Glutamatergic neuron (in vitro differentiated cells): Measurements from ENCODE around the gene PIGN. TPM values are rescaled to one million over a fixed set of nuclear protein-coding genes. Genes with fewer than 3 reads are reported as not detected.

Source experiments
- DNase-seq: peaks from one replicate; pipeline ENCODE4 v3.0.0; 2022
- H3K27ac Mint-ChIP-seq: one replicate; pipeline ENCODE4 v1.8.0; 2020; ENCODE audit warnings: mild to moderate bottlenecking, mixed read lengths, inconsistent platforms; ENCODE audit not compliant: unreplicated experiment
- H3K27me3 Mint-ChIP-seq: one replicate; pipeline ENCODE4 v1.8.0; 2020; ENCODE audit warnings: mild to moderate bottlenecking, moderate library complexity, mixed read lengths, inconsistent platforms; ENCODE audit not compliant: unreplicated experiment
- H3K36me3 Mint-ChIP-seq: one replicate; pipeline ENCODE4 v1.8.0; 2020; ENCODE audit warnings: mild to moderate bottlenecking, mixed read lengths, inconsistent platforms; ENCODE audit not compliant: unreplicated experiment
- H3K4me1 Mint-ChIP-seq: one replicate; pipeline ENCODE4 v1.8.0; 2020; ENCODE audit warnings: mild to moderate bottlenecking, low read depth, mixed read lengths, inconsistent platforms; ENCODE audit not compliant: unreplicated experiment
- H3K4me3 Mint-ChIP-seq: one replicate; pipeline ENCODE4 v1.8.0; 2020; ENCODE audit warnings: mild to moderate bottlenecking, mixed read lengths, inconsistent platforms; ENCODE audit not compliant: unreplicated experiment
- H3K9me3 Mint-ChIP-seq: one replicate; pipeline ENCODE4 v1.8.0; 2020; ENCODE audit warnings: mild to moderate bottlenecking, moderate library complexity, mixed read lengths, inconsistent platforms; ENCODE audit not compliant: unreplicated experiment
- CTCF ChIP-seq: fragments of 200-600 bp; sonication (generic); IDR thresholded peaks from one replicate; pipeline ENCODE4 v1.5.0; 2021; ENCODE audit not compliant: partially characterized antibody, unreplicated experiment
- total RNA-seq: library from RNA; stranded (reverse); fragmentation: NEBNext Ultra II Directional; extraction: Animal tissue kit (Norgen Biotek cat#: 25700); gene quantifications from one replicate; pipeline ENCODE4 v1.2.1, GENCODE V29; 2021; ENCODE audit not compliant: unreplicated experiment

PIGN gene
- total RNA-seq, 1 donor from 2014 or later: 10.2 TPM

- H3K27ac Mint-ChIP-seq: no peak overlapping the region
- no peak overlapping the region for H3K4me3 Mint-ChIP-seq
- no peaks in the 10 kb centered on the region for H3K27me3 Mint-ChIP-seq
- TF ChIP-seq CTCF: no peak
- H3K36me3 Mint-ChIP-seq: no peaks in the 10 kb centered on the region
- DNase-seq: no peak
- no peaks in the 10 kb centered on the region for H3K9me3 Mint-ChIP-seq
- H3K4me1 Mint-ChIP-seq: no peaks in the 10 kb centered on the region
These were observed 42.5 kb downstream of the PIGN start for GRCh38 chr18:62144338-62144737.

- Mint-ChIP-seq H3K27me3 (no peaks in the 10 kb centered on the region), H3K4me3 (no peak overlapping the region), H3K4me1 (no peaks in the 10 kb centered on the region), H3K36me3 (no peaks in the 10 kb centered on the region), H3K27ac (no peak overlapping the region), H3K9me3 (no peaks in the 10 kb centered on the region)
- DNase-seq: no peak
- TF ChIP-seq CTCF: no peak
These were observed 46.6 kb downstream of the PIGN start for GRCh38 chr18:62140259-62140658.

- Mint-ChIP-seq H3K9me3 (no peaks in the 10 kb centered on the region), H3K27me3 (no peaks in the 10 kb centered on the region), H3K4me1 (no peaks in the 10 kb centered on the region), H3K4me3 (no peak overlapping the region), H3K36me3 (no peaks in the 10 kb centered on the region), H3K27ac (no peak overlapping the region)
- DNase-seq: no peak
- TF ChIP-seq CTCF: no peak
These were observed 48.2 kb downstream of the PIGN start for GRCh38 chr18:62138461-62139235.

- no peaks in the 10 kb centered on the region for H3K27me3 Mint-ChIP-seq
- H3K36me3 Mint-ChIP-seq: no peaks in the 10 kb centered on the region
These were observed 55.5 kb downstream of the PIGN start for GRCh38 chr18:62131301-62131909.

More at GRCh38 chr18:62131301-62131909, 55.5 kb downstream of the PIGN start:
- H3K4me3 Mint-ChIP-seq: no peak overlapping the region
- H3K9me3 Mint-ChIP-seq: no peaks in the 10 kb centered on the region
- peak; percentile 85 for TF ChIP-seq CTCF
- H3K27ac Mint-ChIP-seq: no peak overlapping the region
- peaks cover 8% of the 10 kb centered on the region for H3K4me1 Mint-ChIP-seq
- DNase-seq: peak; percentile 57
